Effector memory CD4-positive, alpha-beta T cell (primary cell): ENCODE results near the gene CCDC88C.
A peak's percentile ranks its signal among the peaks of the same experiment; 100 is the strongest.

ENCODE experiments used
- DNase-seq, 3 donors: peaks; one replicate each; pipeline ENCODE4 v3.0.0-alpha.2; 2020
- H3K27ac ChIP-seq: 2 replicates; pipeline ENCODE4 v1.7.0; 2013; ENCODE audit warnings: mild to moderate bottlenecking, low read length, moderate library complexity; ENCODE audit not compliant: insufficient read depth, poor library complexity, severe bottlenecking
- H3K27me3 ChIP-seq: replicated peaks from 2 replicates; pipeline ENCODE4 v1.7.0; 2013; ENCODE audit warnings: mild to moderate bottlenecking, low read length; ENCODE audit not compliant: insufficient read depth, control insufficient read depth, poor library complexity, severe bottlenecking
- H3K36me3 ChIP-seq: 2 replicates; pipeline ENCODE4 v1.7.0; 2013; ENCODE audit warnings: mild to moderate bottlenecking, low read length, moderate library complexity; ENCODE audit not compliant: control insufficient read depth, insufficient read depth
- H3K4me1 ChIP-seq: 2 replicates; pipeline ENCODE4 v1.7.0; 2013; ENCODE audit warnings: low read length, mild to moderate bottlenecking; ENCODE audit not compliant: control insufficient read depth, insufficient read depth, poor library complexity, severe bottlenecking
- H3K4me3 ChIP-seq: 2 replicates; pipeline ENCODE4 v1.7.0; 2013; ENCODE audit warnings: low read length, low read depth, mild to moderate bottlenecking; ENCODE audit not compliant: insufficient read depth, poor library complexity, severe bottlenecking
- H3K9me3 ChIP-seq: 2 replicates; pipeline ENCODE4 v1.7.0; 2013; ENCODE audit warnings: mild to moderate bottlenecking, low read length, moderate library complexity; ENCODE audit not compliant: control insufficient read depth

Gene CCDC88C

GRCh38 chr14:91311284-91311662, 106.3 kb downstream of the CCDC88C start:
- peak; percentile 44 to 53 (median 48) for DNase-seq
- Histone ChIP-seq H3K27ac (peak overlapping the region; percentile 73), H3K9me3 (no peaks in the 10 kb centered on the region), H3K27me3 (no peaks in the 10 kb centered on the region), H3K36me3 (peaks cover 72% of the 10 kb centered on the region), H3K4me1 (peaks cover 44% of the 10 kb centered on the region), H3K4me3 (no peak overlapping the region)

DNA sequence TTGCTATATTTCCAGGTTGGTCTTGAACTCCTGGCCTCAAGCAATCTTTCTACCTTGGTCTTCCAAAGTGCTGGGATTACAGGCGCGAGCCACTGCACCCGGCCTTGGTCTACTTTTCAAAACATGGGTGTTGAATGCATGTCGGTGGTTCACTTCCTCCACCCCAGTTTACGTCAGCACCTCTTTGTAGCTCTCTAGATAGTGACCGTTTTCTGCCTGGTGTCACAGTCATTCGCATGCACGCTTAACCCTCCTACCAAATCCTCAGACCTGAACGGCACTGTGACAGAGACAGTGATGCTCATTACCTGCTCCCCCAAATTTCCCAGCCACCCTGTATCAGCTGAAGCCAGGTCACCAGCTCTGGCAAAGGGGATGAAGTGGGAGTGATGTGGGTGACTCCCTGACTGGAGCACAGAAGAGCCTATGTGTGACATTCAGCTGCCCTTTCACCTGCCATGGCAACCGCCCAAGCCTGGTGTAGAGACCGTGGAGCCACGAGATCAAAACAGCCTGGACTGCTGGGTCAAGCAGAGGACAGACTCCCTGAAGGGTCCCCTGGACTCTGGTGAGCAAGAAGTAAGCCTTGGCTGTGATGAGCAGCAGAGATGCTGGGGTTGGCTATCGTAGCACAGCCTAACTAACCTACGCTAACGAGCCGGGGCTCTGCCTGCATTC, 106.9 kb downstream of the CCDC88C start:
- Histone ChIP-seq H3K4me1 (peaks cover 40% of the 10 kb centered on the region), H3K9me3 (no peaks in the 10 kb centered on the region), H3K27me3 (no peaks in the 10 kb centered on the region), H3K4me3 (no peak overlapping the region), H3K36me3 (peaks cover 77% of the 10 kb centered on the region), H3K27ac (peak overlapping the region; percentile 73)
- peak; percentile 35 to 51 (median 36) for DNase-seq

DNA sequence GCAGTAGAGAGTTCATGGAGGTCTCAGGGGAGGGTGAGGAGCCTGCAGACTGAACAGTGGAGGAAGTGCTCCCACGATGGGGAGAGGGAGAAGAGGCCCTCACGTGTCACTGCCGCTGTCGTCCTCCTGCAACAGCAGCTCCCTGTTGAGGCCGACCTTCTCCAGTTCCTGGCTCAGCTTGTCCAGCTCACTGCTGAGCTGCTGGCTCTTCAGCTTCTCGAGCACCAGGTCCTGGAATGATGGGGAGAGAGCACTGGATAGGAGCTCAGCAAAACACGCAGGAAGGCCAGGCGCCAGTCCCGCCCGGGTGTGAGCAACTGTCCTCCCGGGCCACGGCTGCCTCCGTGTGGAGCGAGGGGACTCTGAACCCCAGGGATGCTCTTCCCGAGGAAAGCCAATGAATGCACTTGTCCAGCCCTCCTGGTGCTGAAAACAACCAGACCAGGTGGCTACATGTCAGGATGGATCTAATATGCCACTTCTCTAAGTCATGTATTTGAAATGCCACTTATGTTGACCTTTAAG, 107.8 kb downstream of the CCDC88C start:
- peaks cover 80% of the 10 kb centered on the region for H3K36me3 ChIP-seq
- peak overlapping the region; percentile 73 for H3K27ac ChIP-seq
- H3K9me3 ChIP-seq: no peaks in the 10 kb centered on the region
- H3K27me3 ChIP-seq: no peaks in the 10 kb centered on the region
- H3K4me3 ChIP-seq: no peak overlapping the region
- no peak for DNase-seq
- H3K4me1 ChIP-seq: peaks cover 30% of the 10 kb centered on the region

- Histone ChIP-seq H3K9me3 (no peaks in the 10 kb centered on the region), H3K27me3 (no peaks in the 10 kb centered on the region), H3K27ac (no peak overlapping the region), H3K36me3 (peaks cover 80% of the 10 kb centered on the region), H3K4me1 (peaks cover 20% of the 10 kb centered on the region), H3K4me3 (no peak overlapping the region)
- no peak for DNase-seq
These were observed 109.3 kb downstream of the CCDC88C start for GRCh38 chr14:91308337-91308736.

DNA sequence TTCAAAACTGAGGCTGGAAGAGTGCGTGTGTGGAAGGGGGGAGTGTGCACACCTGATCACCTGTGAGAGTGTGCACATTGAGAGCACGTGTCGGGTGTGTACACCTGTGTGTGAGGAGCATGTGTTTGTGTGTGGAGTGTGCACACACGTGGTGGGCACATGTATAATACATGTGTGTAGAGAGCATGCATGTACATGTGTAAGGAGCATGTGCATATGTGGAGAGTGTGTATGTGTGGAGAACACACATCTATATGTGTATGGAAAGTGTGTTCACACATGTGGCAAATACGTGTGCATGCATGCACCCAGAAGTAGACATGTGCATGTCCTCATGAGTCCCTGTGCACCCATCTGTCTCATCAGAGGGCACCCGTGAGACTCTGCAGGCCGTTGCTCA, 110.0 kb downstream of the CCDC88C start:
- Histone ChIP-seq H3K27ac (no peak overlapping the region), H3K9me3 (no peaks in the 10 kb centered on the region), H3K27me3 (no peaks in the 10 kb centered on the region), H3K4me3 (no peak overlapping the region), H3K36me3 (peaks cover 80% of the 10 kb centered on the region), H3K4me1 (peaks cover 20% of the 10 kb centered on the region)
- no peak for DNase-seq

- H3K4me1 ChIP-seq: peaks cover 20% of the 10 kb centered on the region
- DNase-seq: no peak
- no peak overlapping the region for H3K27ac ChIP-seq
- H3K36me3 ChIP-seq: peaks cover 81% of the 10 kb centered on the region
- H3K27me3 ChIP-seq: no peaks in the 10 kb centered on the region
- H3K4me3 ChIP-seq: no peak overlapping the region
- no peaks in the 10 kb centered on the region for H3K9me3 ChIP-seq
These were observed 110.6 kb downstream of the CCDC88C start for GRCh38 chr14:91307046-91307445.

- Histone ChIP-seq H3K36me3 (peaks cover 86% of the 10 kb centered on the region), H3K27ac (no peak overlapping the region), H3K4me1 (peaks cover 18% of the 10 kb centered on the region), H3K4me3 (no peak overlapping the region), H3K27me3 (no peaks in the 10 kb centered on the region), H3K9me3 (no peaks in the 10 kb centered on the region)
- DNase-seq: no peak
These were observed 111.1 kb downstream of the CCDC88C start for GRCh38 chr14:91306547-91306946.

DNA sequence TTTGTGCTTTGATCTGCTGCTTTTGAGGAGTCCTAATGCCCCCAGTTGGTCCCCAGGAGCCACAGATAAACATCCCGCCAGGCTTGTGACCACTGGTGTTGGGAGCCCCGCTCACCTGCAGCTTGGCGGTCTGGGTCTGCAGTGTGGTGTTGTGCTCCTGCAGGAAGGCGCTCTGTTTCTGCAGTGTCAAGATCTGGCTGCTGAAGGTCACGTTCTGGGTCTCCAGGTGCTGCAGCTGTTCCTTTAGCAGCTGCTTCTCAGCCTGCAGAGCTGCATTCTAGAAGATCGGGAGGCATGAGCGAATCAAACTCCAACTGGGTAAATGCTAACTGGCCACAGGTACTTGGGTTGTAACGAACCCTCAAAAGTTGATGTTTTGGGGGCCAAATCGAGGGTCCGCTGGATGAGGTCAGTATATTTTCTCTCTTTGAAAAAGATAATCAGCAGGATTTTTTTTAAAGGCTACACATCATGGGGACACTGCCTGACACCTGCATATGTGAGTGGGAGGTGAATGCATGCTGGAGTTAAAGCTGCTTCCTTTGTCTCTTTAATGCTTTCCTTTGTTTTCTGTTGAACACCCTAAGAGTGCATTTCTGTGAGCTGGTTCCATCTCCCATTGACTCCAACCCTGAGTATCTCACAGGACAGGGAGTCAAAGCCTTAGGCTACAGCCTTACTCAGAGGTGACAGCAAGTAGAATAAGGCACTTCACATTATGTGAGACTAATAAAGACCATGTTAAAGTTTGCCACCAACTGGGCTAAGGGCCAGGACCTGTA, 111.8 kb downstream of the CCDC88C start:
- H3K36me3 ChIP-seq: peaks cover 93% of the 10 kb centered on the region

GRCh38 chr14:91303924-91304229, 113.7 kb downstream of the CCDC88C start:
- Histone ChIP-seq H3K27me3 (no peaks in the 10 kb centered on the region), H3K36me3 (peaks cover 100% of the 10 kb centered on the region), H3K4me1 (no peaks in the 10 kb centered on the region), H3K4me3 (no peak overlapping the region), H3K27ac (no peak overlapping the region), H3K9me3 (no peaks in the 10 kb centered on the region)
- DNase-seq: no peak

More for the DNA sequence above, 111.8 kb downstream of the CCDC88C start:
- Histone ChIP-seq H3K9me3 (no peaks in the 10 kb centered on the region), H3K27me3 (no peaks in the 10 kb centered on the region), H3K27ac (no peak overlapping the region), H3K4me1 (peaks cover 11% of the 10 kb centered on the region), H3K4me3 (no peak overlapping the region)
- DNase-seq: no peak
